GM23248 (cell line): ENCODE measurements around the gene ZCCHC24. TPM values are rescaled to one million over a fixed set of nuclear protein-coding genes. Genes with fewer than 3 reads are reported as not detected.

Source experiments
- DNase-seq: peaks from one replicate; pipeline ENCODE4 v3.0.0-alpha.2; 2015
- H2AFZ ChIP-seq: fragments of 200-600 bp; sonication (generic); 2 replicates; pipeline ENCODE4 v1.6.1; 2016; ENCODE audit warnings: antibody characterized with exemption
- H3F3A ChIP-seq: fragments of 200-600 bp; sonication (generic); 2 replicates; pipeline ENCODE4 v1.6.1; 2016; ENCODE audit warnings: mild to moderate bottlenecking, antibody characterized with exemption, mixed run types; ENCODE audit not compliant: insufficient read depth
- H3K27ac ChIP-seq: fragments of 200-600 bp; sonication (generic); 2 replicates; pipeline ENCODE4 v1.5.1; 2016; ENCODE audit warnings: mild to moderate bottlenecking
- H3K27me3 ChIP-seq: fragments of 200-600 bp; sonication (generic); replicated peaks from 2 replicates; pipeline ENCODE4 v1.6.1; 2016; ENCODE audit warnings: mild to moderate bottlenecking; ENCODE audit not compliant: insufficient read depth
- H3K36me3 ChIP-seq: fragments of 200-600 bp; sonication (generic); 2 replicates; pipeline ENCODE4 v1.6.1; 2016; ENCODE audit warnings: low read depth, mild to moderate bottlenecking
- H3K4me1 ChIP-seq: fragments of 200-600 bp; sonication (generic); 2 replicates; pipeline ENCODE4 v1.6.1; 2016; ENCODE audit warnings: mild to moderate bottlenecking; ENCODE audit not compliant: insufficient read depth
- H3K4me2 ChIP-seq: fragments of 200-600 bp; sonication (generic); one replicate; pipeline ENCODE4 v1.6.1; 2016; ENCODE audit warnings: mild to moderate bottlenecking; ENCODE audit not compliant: unreplicated experiment
- H3K4me3 ChIP-seq: fragments of 200-600 bp; sonication (generic); 2 replicates; pipeline ENCODE4 v1.5.1; 2016; ENCODE audit warnings: mild to moderate bottlenecking
- H3K79me2 ChIP-seq: fragments of 200-600 bp; sonication (generic); 2 replicates; pipeline ENCODE4 v1.6.1; 2016; ENCODE audit warnings: mild to moderate bottlenecking; ENCODE audit not compliant: insufficient read depth
- H3K9ac ChIP-seq: fragments of 200-600 bp; sonication (generic); 2 replicates; pipeline ENCODE4 v1.6.1; 2016; ENCODE audit warnings: mild to moderate bottlenecking
- H3K9me2 ChIP-seq: fragments of 200-600 bp; sonication (generic); 2 replicates; pipeline ENCODE4 v1.6.1; 2016; ENCODE audit warnings: mixed run types, mild to moderate bottlenecking, moderate library complexity; ENCODE audit not compliant: insufficient read depth
- H3K9me3 ChIP-seq: fragments of 200-600 bp; sonication (generic); one replicate; pipeline ENCODE4 v1.6.1; 2017; ENCODE audit warnings: low read depth
- H4K20me1 ChIP-seq: fragments of 200-600 bp; sonication (generic); 2 replicates; pipeline ENCODE4 v1.6.0; 2016; ENCODE audit not compliant: insufficient read depth
- EZH2 ChIP-seq: fragments of 200-600 bp; sonication (generic); IDR thresholded peaks from 2 replicates; pipeline ENCODE4 v1.6.1; 2018; ENCODE audit warnings: antibody characterized with exemption, mild to moderate bottlenecking; ENCODE audit not compliant: insufficient read depth, poor library complexity, severe bottlenecking
- EZH2phosphoT487 ChIP-seq: fragments of 200-600 bp; sonication (generic); IDR thresholded peaks from 2 replicates; pipeline ENCODE4 v1.6.1; 2018; ENCODE audit warnings: antibody characterized with exemption, moderate library complexity, mild to moderate bottlenecking, low read depth; ENCODE audit not compliant: insufficient read depth
- WGBS, 2 experiments: methylation state at CpG; one replicate each; pipeline ENCODE4 v1.1.6; 2015 to 2017; ENCODE audit warnings: low lambda C conversion rate in 2 of 2, low coverage in 1 of 2; ENCODE audit errors: missing lambda C conversion rate in 2 of 2; 5-methylcytosine and 5-hydroxymethylcytosine counted together
- in situ Hi-C: fragments of 300-500 bp; cut with MboI; formaldehyde crosslinking; loops from 2 replicates; pipeline ENCODE4 v1.15.0; 2020
- polyA plus RNA-seq: library from polyadenylated mRNA; unstranded; fragments of >200 nt; fragmentation: Nextera tagmentation; extraction: Ambion mirVana; gene quantifications from 2 replicates; pipeline ENCODE4 v1.2.1, GENCODE V29; 2016
- total RNA-seq: library from RNA; depleted of rRNA; stranded (reverse); fragments of >200 nt; shearing (Covaris generic); gene quantifications from 2 replicates; pipeline ENCODE4 v1.2.3, GENCODE V29; 2014

ZCCHC24 gene
- total and polyA plus RNA-seq, 2 experiments from 2014 or later: 29.3 to 30.3 TPM

DNA sequence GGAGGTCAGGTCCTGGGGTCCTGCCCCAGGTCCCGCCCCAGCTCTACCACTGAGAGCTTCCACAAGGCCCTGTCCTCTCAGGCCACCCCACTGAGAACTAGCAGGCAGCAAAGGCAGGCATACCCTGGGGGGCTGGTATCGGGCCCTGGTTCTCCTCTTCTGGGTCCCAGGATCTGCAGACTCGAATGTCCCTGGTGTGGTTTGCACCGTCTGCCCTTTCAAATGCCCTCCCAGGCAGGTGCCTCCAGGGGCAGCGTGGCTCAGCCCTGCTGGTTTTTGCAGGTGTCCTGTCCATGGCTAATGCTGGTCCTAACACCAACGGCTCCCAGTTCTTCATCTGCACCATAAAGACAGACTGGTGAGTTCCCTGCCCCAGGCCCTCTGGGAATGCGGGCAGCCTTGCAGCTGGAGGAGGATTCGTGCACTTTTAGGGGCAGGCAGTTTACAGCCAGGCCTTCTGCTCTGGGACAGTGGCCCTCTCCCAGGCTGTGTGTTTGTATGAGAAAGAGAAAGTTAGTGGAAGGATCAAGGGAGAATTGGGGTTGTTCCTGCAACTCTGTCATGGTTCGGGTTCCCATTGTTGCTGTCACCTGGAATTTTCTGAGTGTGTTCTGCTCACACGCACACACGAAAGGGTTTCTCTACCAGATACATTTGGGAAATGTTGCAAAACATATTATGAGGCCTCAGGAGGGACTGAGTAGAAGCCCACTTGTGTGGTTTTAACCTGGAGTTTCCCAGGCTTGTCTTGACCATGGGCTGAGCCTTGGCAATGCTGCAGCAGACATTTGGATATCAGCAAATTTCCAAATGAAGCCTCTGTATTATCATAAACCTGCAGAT, 93.2 kb downstream of the ZCCHC24 start:
- Histone ChIP-seq H3K4me3 (no peak overlapping the region), H3K79me2 (peaks cover 53% of the 10 kb centered on the region), H3K9me3 (no peaks in the 10 kb centered on the region), H3F3A (peaks cover 34% of the 10 kb centered on the region), H3K4me2 (no peak overlapping the region), H3K27me3 (no peaks in the 10 kb centered on the region), H2AFZ (no peak overlapping the region), H3K27ac (no peak overlapping the region), H3K36me3 (peaks cover 58% of the 10 kb centered on the region), H4K20me1 (no peaks in the 10 kb centered on the region), H3K9me2 (no peaks in the 10 kb centered on the region), H3K9ac (no peak overlapping the region), H3K4me1 (peaks cover 11% of the 10 kb centered on the region)
- no peak for TF ChIP-seq EZH2phosphoT487
- WGBS, 2 experiments: 84 to 87% methylated on average over 11 of the region's 11 CpGs
- no peak for DNase-seq
- in situ Hi-C loops: no loop called here

DNA sequence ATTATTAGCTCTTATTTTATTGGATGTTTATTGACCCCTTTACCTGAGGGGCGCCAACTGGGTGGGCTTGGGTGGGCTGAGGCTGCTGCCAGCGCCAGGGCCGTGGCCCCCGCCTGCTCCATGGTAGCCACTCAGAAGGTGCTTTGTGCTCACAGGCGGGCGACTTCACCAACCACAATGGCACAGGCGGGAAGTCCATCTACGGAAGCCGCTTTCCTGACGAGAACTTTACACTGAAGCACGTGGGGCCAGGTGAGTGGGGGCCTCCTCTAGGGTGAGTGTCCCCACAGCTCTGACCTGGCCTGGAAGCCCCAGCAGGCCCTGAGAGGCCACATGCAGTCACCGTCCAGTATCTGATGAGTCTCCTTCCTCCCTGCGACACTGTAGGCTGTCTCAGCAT, 94.1 kb downstream of the ZCCHC24 start:
- H2AFZ ChIP-seq: no peak overlapping the region
- H3K36me3 ChIP-seq: peaks cover 58% of the 10 kb centered on the region
- TF ChIP-seq EZH2phosphoT487: no peak
- no peak for TF ChIP-seq EZH2

DNA sequence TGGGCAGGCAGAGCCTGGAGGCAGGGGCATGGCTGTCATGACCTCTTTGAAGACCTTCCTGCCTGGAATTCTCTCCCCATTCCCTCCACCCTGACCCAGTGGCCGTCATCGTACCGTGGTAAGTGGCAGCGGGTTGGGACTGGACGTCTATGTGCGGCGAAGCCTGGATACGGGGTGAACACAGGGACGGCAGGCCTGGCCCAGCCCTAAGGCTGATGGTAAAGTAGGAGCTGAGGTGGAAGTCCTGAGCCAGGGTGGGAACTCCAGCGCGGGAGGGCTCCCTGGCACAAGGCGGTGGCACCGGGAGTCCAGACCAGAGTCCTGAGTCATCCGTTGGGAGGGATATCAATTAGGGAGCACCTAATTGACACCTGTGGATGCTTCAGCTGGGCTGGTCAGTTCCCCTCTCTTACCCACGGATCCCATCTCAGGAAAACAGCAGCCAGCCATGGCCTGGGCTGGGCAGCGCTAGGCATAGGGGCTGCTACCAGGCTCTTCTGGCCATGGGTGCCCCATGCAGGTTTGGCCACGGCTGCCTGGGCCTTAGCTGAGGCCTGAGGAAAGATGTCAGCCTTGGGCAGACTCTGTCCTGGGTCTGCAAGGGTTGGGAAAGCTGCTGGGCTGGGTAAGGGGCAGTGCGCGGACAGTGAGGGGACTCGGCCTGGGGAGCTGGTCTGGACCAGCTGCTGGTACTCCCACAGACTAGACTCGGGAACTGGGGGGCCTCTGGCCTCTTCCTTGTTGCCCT, 94.8 kb downstream of the ZCCHC24 start:
- Histone ChIP-seq H3K4me2 (no peak overlapping the region), H3K27me3 (no peaks in the 10 kb centered on the region), H2AFZ (no peak overlapping the region), H3K9me3 (no peaks in the 10 kb centered on the region), H3K27ac (no peak overlapping the region), H3K4me1 (peaks cover 15% of the 10 kb centered on the region), H3K9ac (no peak overlapping the region), H3K4me3 (no peak overlapping the region), H3K79me2 (peaks cover 53% of the 10 kb centered on the region), H4K20me1 (no peaks in the 10 kb centered on the region), H3F3A (peaks cover 31% of the 10 kb centered on the region), H3K9me2 (no peaks in the 10 kb centered on the region), H3K36me3 (peaks cover 58% of the 10 kb centered on the region)
- in situ Hi-C loops: no loop called here
- DNase-seq: no peak
- 89 to 91% methylated on average over 21 of the region's 21 CpGs for WGBS, 2 experiments
- no peak for TF ChIP-seq EZH2phosphoT487
- no peak for TF ChIP-seq EZH2

More for the DNA sequence above, 94.1 kb downstream of the ZCCHC24 start:
- Histone ChIP-seq H3K27ac (no peak overlapping the region), H3F3A (peaks cover 34% of the 10 kb centered on the region), H3K4me1 (peaks cover 15% of the 10 kb centered on the region), H3K4me3 (no peak overlapping the region), H4K20me1 (no peaks in the 10 kb centered on the region), H3K9me2 (no peaks in the 10 kb centered on the region), H3K9me3 (no peaks in the 10 kb centered on the region), H3K4me2 (no peak overlapping the region), H3K9ac (no peak overlapping the region), H3K79me2 (peaks cover 53% of the 10 kb centered on the region), H3K27me3 (no peaks in the 10 kb centered on the region)
- in situ Hi-C loops: no loop called here
- no peak for DNase-seq
- WGBS, 2 experiments: 98 to 100% methylated on average over 7 to 13 of the region's 13 CpGs

DNA sequence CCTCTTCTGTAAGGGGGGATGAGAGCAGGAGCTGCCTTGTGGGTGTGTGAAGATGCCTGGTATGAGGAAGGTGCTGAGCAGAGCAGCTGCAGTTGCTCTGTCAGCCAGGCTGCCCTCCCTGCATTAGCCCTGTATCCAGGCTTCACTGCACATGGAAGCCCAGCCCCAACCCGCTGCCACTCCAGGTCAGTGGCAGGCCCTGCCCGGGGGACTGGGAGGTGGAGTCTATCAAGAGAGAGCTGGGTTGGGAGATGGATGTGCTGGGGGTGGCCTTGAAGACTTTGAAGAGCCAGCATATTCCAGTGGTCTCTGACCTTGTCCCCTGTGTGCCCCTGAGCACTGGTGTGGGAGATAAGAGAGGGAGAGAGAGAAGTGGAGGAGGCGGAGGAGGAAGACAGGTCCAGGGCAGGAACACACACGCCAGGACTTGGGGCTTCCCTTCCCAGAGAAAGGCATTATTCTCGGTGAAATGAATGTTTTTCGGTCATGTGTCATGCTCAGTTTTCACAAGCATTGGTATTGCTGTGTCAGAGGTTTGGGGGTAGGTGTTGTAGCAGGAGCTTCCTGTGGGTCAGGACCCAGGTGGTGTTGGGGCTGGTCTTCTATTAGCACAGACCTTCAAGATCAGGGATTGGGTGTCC, 95.5 kb downstream of the ZCCHC24 start:
- WGBS, 2 experiments: 96 to 98% methylated on average over 6 of the region's 6 CpGs

More for the DNA sequence above, 95.5 kb downstream of the ZCCHC24 start:
- peak overlapping the region; percentile 89; the same call in 1 of the 2 replicates for H3K4me3 ChIP-seq
- no peaks in the 10 kb centered on the region for H4K20me1 ChIP-seq
- peaks cover 55% of the 10 kb centered on the region for H3K36me3 ChIP-seq
- H2AFZ ChIP-seq: no peak overlapping the region
- peaks cover 15% of the 10 kb centered on the region for H3K4me1 ChIP-seq
- peaks cover 53% of the 10 kb centered on the region for H3K79me2 ChIP-seq
- no peaks in the 10 kb centered on the region for H3K9me3 ChIP-seq
- peaks cover 24% of the 10 kb centered on the region for H3F3A ChIP-seq
- peak overlapping the region; percentile 97; the same call in 1 of the 2 replicates for H3K9ac ChIP-seq
- no peak for DNase-seq
- H3K27me3 ChIP-seq: no peaks in the 10 kb centered on the region
- in situ Hi-C loops: no loop called here
- TF ChIP-seq EZH2phosphoT487 (no peak), EZH2 (no peak)
- H3K4me2 ChIP-seq: peak overlapping the region; percentile 92
- H3K9me2 ChIP-seq: no peaks in the 10 kb centered on the region
- H3K27ac ChIP-seq: no peak overlapping the region
